ENCODE data around the gene OBP2B. TPM values are rescaled to one million over a fixed set of nuclear protein-coding genes. Genes with fewer than 3 reads are reported as not detected.
"Not testable (repeated sequence)": the region's sequence is repeated elsewhere in the genome, so short reads cannot be mapped to it uniquely, and the experiment has no call there.

OBP2B gene
- total and polyA plus RNA-seq, 4 donors, result not detected

DNA sequence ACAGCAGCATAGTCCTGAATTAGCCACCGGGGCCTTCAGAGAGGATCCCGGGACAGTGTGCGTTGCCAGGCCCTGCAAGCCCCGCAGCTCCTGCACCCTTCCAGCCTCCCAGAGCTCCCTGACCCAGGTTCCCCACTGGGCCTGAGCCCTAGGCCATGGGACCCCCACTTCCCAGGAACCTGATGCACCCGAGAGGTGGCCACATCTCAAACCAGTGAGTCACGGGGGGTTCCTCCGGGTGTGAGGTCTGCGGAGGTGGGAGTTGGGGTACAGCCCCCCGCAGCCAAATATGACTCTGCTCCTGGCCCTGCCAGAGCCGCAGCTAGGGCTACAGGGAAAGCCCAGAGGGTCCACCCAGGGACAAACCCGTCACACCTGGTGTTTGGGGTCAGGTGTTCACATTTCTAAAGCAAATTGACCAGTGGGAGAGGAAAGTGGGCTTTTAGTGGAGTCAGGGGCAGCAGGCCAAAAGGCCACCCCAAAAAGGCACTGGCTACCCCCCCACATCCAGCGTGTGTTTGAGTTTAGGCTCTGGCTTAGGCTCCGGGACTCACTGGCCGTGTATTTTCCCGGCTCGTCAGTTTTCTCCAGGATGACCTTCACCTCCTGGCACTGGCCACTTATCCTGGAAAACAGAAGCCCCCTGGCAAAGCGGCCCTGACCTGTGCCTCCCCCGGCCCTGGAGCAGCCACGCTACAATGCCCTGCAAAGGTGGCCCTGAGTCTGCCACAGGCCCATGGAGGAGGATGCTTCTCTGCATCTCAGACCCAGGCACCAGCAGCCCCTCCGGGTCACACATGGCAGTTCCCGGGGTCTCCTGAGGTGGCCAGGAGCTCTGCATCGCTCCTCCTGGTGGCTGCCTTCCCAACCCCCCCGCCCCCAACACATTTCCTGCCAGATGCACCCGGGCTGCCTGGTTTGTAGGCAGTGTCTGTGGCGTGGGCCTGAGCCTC, 17.4 kb upstream of the OBP2B start:
- H3K27ac ChIP-seq (ENCODE audit: low read depth in 1 of 2, low read length in 2 of 2), result no peak overlapping the region
- H3K4me3 ChIP-seq (ENCODE audit: low read length in 2 of 2), result no peak overlapping the region
- intact Hi-C loops (cut with DNase I), result no loop called here
- peak in 1 of 2 donors; percentile 64 for DNase-seq
- no peaks in the 10 kb centered on the region for H3K27me3 ChIP-seq (ENCODE audit: control insufficient read depth in 1 of 2, insufficient read depth in 2 of 2, low read length in 1 of 2)
- no peaks in the 10 kb centered on the region for H3K9me3 ChIP-seq (ENCODE audit: control insufficient read depth, low read length)
- WGBS, 2 donors, result 74 to 78% methylated on average over 25 of the region's 25 CpGs
- no peaks in the 10 kb centered on the region for H3K36me3 ChIP-seq (ENCODE audit: control insufficient read depth in 1 of 2, insufficient read depth in 2 of 2, low read length in 1 of 2)
- ATAC-seq (ENCODE audit: low FRiP score), result no peak
- no peaks in the 10 kb centered on the region for H3K4me1 ChIP-seq (ENCODE audit: control insufficient read depth in 1 of 2, insufficient read depth in 2 of 2, low read length in 2 of 2)

DNA sequence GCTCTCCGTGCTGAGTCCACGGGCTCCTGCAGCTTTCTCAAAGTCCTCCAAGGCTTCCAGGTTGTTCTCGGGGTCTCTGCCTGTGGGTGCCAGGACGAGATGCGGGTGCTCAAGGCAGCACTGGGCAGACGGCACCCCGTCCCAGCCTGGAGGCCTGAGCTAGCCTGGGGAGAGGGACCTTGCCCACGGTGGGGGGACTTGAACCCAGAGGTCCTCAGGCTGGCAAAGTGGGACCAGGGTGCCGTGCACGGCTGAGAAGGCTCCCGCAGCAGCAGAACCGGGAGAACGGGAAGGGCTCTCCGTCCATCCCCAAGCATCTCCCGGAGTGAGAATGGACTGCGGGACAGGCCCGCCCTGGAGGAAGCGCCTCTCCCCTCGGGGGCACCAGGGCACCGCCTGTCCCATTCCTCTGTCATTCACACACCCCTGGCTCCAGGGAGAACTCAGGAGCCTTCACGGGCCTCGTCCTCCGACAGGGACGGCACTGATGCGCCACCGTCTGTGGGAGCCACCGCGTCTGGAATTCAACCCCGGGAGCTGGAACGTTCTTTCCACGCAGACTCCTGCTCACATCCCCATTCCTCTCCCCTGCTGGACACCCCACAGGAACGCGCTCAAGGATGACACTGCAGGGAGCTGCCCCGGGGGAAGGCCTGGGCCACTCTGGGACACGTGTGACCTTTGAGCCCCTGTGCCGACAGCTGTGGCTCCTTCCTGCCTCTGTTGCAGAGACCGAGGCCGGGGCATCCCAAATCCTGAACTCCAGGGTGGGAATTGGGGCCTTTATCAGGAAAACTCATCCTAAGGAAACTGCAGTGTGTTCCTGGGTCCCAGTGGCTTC, 16.3 kb upstream of the OBP2B start:
- no peaks in the 10 kb centered on the region for H3K36me3 ChIP-seq (ENCODE audit: control insufficient read depth in 1 of 2, insufficient read depth in 2 of 2, low read length in 1 of 2)
- peaks cover 1% of the 10 kb centered on the region for H3K9me3 ChIP-seq (ENCODE audit: control insufficient read depth, low read length)
- H3K4me3 ChIP-seq (ENCODE audit: low read length in 2 of 2), result no peak overlapping the region
- no peaks in the 10 kb centered on the region for H3K4me1 ChIP-seq (ENCODE audit: control insufficient read depth in 1 of 2, insufficient read depth in 2 of 2, low read length in 2 of 2)
- no peaks in the 10 kb centered on the region for H3K27me3 ChIP-seq (ENCODE audit: control insufficient read depth in 1 of 2, insufficient read depth in 2 of 2, low read length in 1 of 2)
- peak; percentile 13 for ATAC-seq (ENCODE audit: low FRiP score)
- peak in 1 of 2 donors; percentile 69 for DNase-seq
- no peak overlapping the region for H3K27ac ChIP-seq (ENCODE audit: low read depth in 1 of 2, low read length in 2 of 2)
- 76 to 77% methylated on average over 38 of the region's 38 CpGs for WGBS, 2 donors
- intact Hi-C loops (cut with DNase I), result no loop called here

DNA sequence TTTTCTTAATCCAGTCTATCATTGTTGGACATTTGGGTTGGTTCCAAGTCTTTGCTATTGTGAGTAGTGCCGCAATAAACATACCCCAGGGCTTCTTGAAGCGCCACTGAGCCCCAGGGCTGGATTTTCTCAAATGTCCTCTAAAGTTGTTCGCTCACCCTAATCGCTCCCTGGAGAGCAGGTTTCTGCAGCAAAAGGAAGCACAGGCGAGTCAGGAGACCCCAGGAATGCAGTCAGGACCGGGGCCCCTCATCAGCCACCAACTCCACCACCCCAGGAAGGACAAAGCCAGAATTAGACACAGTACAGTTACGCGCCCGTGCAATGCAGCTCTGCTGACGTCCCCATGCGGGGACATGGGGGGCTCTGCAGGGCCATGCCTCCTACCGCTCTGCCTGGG, 15.7 kb upstream of the OBP2B start:
- intact Hi-C loops (cut with DNase I), result no loop called here
- peaks cover 1% of the 10 kb centered on the region for H3K9me3 ChIP-seq (ENCODE audit: control insufficient read depth, low read length)
- H3K27ac ChIP-seq (ENCODE audit: low read depth in 1 of 2, low read length in 2 of 2), result no peak overlapping the region
- H3K4me3 ChIP-seq (ENCODE audit: low read length in 2 of 2), result no peak overlapping the region
- H3K4me1 ChIP-seq (ENCODE audit: control insufficient read depth in 1 of 2, insufficient read depth in 2 of 2, low read length in 2 of 2), result no peaks in the 10 kb centered on the region
- DNase-seq (no peak), ATAC-seq (ENCODE audit: low FRiP score) (no peak)
- H3K36me3 ChIP-seq (ENCODE audit: control insufficient read depth in 1 of 2, insufficient read depth in 2 of 2, low read length in 1 of 2), result no peaks in the 10 kb centered on the region
- no peaks in the 10 kb centered on the region for H3K27me3 ChIP-seq (ENCODE audit: control insufficient read depth in 1 of 2, insufficient read depth in 2 of 2, low read length in 1 of 2)
- WGBS, 2 donors, result 75 to 78% methylated on average over 12 of the region's 12 CpGs

- H3K27ac ChIP-seq (ENCODE audit: low read depth in 1 of 2, low read length in 2 of 2); H3K36me3 ChIP-seq (ENCODE audit: control insufficient read depth in 1 of 2, insufficient read depth in 2 of 2, low read length in 1 of 2); H3K4me3 ChIP-seq (ENCODE audit: low read length in 2 of 2); H3K27me3 ChIP-seq (ENCODE audit: control insufficient read depth in 1 of 2, insufficient read depth in 2 of 2, low read length in 1 of 2); H3K9me3 ChIP-seq (ENCODE audit: control insufficient read depth, low read length); intact Hi-C loops (cut with DNase I); H3K4me1 ChIP-seq (ENCODE audit: control insufficient read depth in 1 of 2, insufficient read depth in 2 of 2, low read length in 2 of 2); ATAC-seq (ENCODE audit: low FRiP score): not testable (repeated sequence)
- WGBS, 2 donors, result 27 to 30% methylated on average over 12 to 13 of the region's 13 CpGs
- peak in 1 of 2 donors; percentile 59 for DNase-seq
These were observed 14.2 kb upstream of the OBP2B start for GRCh38 chr9:133223159-133223756.

- H3K4me1 ChIP-seq (ENCODE audit: control insufficient read depth in 1 of 2, insufficient read depth in 2 of 2, low read length in 2 of 2); DNase-seq; ATAC-seq (ENCODE audit: low FRiP score); H3K27ac ChIP-seq (ENCODE audit: low read depth in 1 of 2, low read length in 2 of 2); intact Hi-C loops (cut with DNase I); H3K36me3 ChIP-seq (ENCODE audit: control insufficient read depth in 1 of 2, insufficient read depth in 2 of 2, low read length in 1 of 2); H3K9me3 ChIP-seq (ENCODE audit: control insufficient read depth, low read length); H3K4me3 ChIP-seq (ENCODE audit: low read length in 2 of 2); H3K27me3 ChIP-seq (ENCODE audit: control insufficient read depth in 1 of 2, insufficient read depth in 2 of 2, low read length in 1 of 2): not testable (repeated sequence)
- WGBS, 2 donors, result 81 to 84% methylated on average over 12 of the region's 12 CpGs
These were observed 12.9 kb upstream of the OBP2B start for GRCh38 chr9:133221994-133222393.

GRCh38 chr9:133221177-133221809, 12.2 kb upstream of the OBP2B start:
- H3K27me3 ChIP-seq (ENCODE audit: control insufficient read depth in 1 of 2, insufficient read depth in 2 of 2, low read length in 1 of 2), result peaks cover 0 to 1% of the 10 kb centered on the region in 2 donors
- ATAC-seq (ENCODE audit: low FRiP score), result no peak
- DNase-seq, result no peak
- WGBS, 2 donors, result 77 to 81% methylated on average over 12 of the region's 12 CpGs
- no peaks in the 10 kb centered on the region for H3K36me3 ChIP-seq (ENCODE audit: control insufficient read depth in 1 of 2, insufficient read depth in 2 of 2, low read length in 1 of 2)
- no peak overlapping the region for H3K27ac ChIP-seq (ENCODE audit: low read depth in 1 of 2, low read length in 2 of 2)
- no peaks in the 10 kb centered on the region for H3K4me1 ChIP-seq (ENCODE audit: control insufficient read depth in 1 of 2, insufficient read depth in 2 of 2, low read length in 2 of 2)
- H3K9me3 ChIP-seq (ENCODE audit: control insufficient read depth, low read length), result peaks cover 3% of the 10 kb centered on the region
- intact Hi-C loops (cut with DNase I), result no loop called here
- H3K4me3 ChIP-seq (ENCODE audit: low read length in 2 of 2), result no peak overlapping the region

DNA sequence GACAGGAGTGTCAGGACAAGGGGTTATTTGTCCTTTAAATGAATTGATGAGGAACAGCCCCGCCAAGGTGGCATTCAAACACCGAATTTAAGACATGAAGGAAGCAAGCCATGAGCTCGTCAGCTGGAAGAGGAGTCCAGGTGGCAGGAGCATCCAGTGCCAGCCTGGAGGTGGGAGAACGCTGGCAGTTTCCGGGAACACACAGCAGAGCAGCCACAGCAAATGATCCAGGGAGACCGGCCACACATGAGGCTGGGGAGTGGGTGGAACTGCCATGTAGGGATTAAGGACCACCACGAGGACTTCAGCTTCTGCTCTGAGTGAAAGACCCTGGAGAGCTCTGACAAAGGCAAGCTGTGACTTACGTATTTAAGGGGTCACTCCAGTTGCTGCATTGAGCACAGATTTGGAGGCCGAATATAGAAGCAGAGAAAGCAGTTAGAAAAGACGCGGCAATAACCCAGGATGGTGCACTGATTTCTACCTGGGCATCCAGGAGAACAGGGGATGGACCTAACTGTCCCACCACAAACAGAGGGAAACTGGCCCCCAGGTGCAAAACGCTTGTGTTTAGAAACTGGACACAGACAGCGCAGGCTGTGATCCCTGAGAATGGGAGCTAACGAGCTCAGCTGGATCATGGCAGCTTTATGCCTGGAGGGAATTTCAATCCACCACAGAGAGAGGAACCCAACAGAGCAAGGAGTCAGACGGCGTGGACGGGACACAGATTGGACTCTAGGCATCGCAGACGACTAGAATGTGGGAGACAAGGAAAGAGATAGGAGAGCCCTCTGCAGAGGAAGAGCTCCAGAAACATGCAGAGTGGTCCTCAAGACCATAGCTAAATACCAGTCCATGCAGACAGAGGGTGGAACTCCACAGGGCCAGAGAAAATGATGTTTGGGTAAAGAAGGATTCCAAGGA, 9.3 kb upstream of the OBP2B start:
- H3K9me3 ChIP-seq (ENCODE audit: control insufficient read depth, low read length); H3K4me1 ChIP-seq (ENCODE audit: control insufficient read depth in 1 of 2, insufficient read depth in 2 of 2, low read length in 2 of 2); H3K4me3 ChIP-seq (ENCODE audit: low read length in 2 of 2); H3K27me3 ChIP-seq (ENCODE audit: control insufficient read depth in 1 of 2, insufficient read depth in 2 of 2, low read length in 1 of 2); ATAC-seq (ENCODE audit: low FRiP score); DNase-seq; H3K27ac ChIP-seq (ENCODE audit: low read depth in 1 of 2, low read length in 2 of 2); intact Hi-C loops (cut with DNase I); H3K36me3 ChIP-seq (ENCODE audit: control insufficient read depth in 1 of 2, insufficient read depth in 2 of 2, low read length in 1 of 2): not testable (repeated sequence)
- 71 to 79% methylated on average over 19 of the region's 19 CpGs for WGBS, 2 donors
